Nephron (organoid): ENCODE results near the gene TGIF2.
"Not testable (repeated sequence)": the region's sequence is repeated elsewhere in the genome, so short reads cannot be mapped to it uniquely, and the experiment has no call there.

ENCODE experiments used
- H3K27ac Mint-ChIP-seq, 3 experiments: 2 replicates each; pipeline ENCODE4 v1.8.0; 2020; ENCODE audit warnings: mixed read lengths in 3 of 3, mild to moderate bottlenecking in 2 of 3, moderate library complexity in 1 of 3
- H3K27me3 Mint-ChIP-seq: 2 replicates; pipeline ENCODE4 v1.8.0; 2021; ENCODE audit warnings: low read depth, mild to moderate bottlenecking, moderate library complexity, mixed read lengths
- H3K36me3 Mint-ChIP-seq: 2 replicates; pipeline ENCODE4 v1.8.0; 2020; ENCODE audit warnings: low read depth, mixed read lengths
- H3K4me1 Mint-ChIP-seq: 2 replicates; pipeline ENCODE4 v1.8.0; 2020; ENCODE audit warnings: mixed read lengths
- H3K4me3 Mint-ChIP-seq, 3 experiments: 2 replicates each; pipeline ENCODE4 v1.8.0; 2020; ENCODE audit warnings: mild to moderate bottlenecking in 3 of 3, mixed read lengths in 3 of 3, moderate library complexity in 2 of 3
- H3K9me3 Mint-ChIP-seq: 2 replicates; pipeline ENCODE4 v1.8.0; 2020; ENCODE audit warnings: mixed read lengths
- CTCF ChIP-seq, 3 experiments: fragments of 200-600 bp; sonication (generic); IDR thresholded peaks; one replicate each; pipeline ENCODE4 v1.5.0; 2021; ENCODE audit warnings: antibody characterized with exemption in 3 of 3; ENCODE audit not compliant: unreplicated experiment in 3 of 3

The TGIF2 gene

GRCh38 chr20:36605399-36606157, 32.2 kb downstream of the TGIF2 start, which contains the start of gene RAB5IF:
Gene RAB5IF (plus strand): TSS chr20:36605779. CDS start chr20:36605952, 173 bp downstream.
- Mint-ChIP-seq H3K4me1 (peaks cover 29% of the 10 kb centered on the region), H3K27ac (peak within 1 kb of the TSS; percentile 84 to 94 (median 93)), H3K36me3 (peaks cover 19% of the 10 kb centered on the region), H3K27me3 (no peaks in the 10 kb centered on the region), H3K4me3 (peak within 1 kb of the TSS; percentile 98), H3K9me3 (no peaks in the 10 kb centered on the region)
- TF ChIP-seq CTCF (IDR thresholded peaks at IDR 0.05; ENCODE audit: unreplicated experiment in 3 of 3), result peak; percentile 82 to 95 (median 86)

- peaks cover 26% of the 10 kb centered on the region for H3K36me3 Mint-ChIP-seq
- H3K4me3 Mint-ChIP-seq, result peak overlapping the region; percentile 98
- no peak for TF ChIP-seq CTCF (IDR thresholded peaks at IDR 0.05; ENCODE audit: unreplicated experiment in 3 of 3)
- H3K27ac Mint-ChIP-seq, result peak overlapping the region; percentile 83 to 89 (median 84)
- H3K4me1 Mint-ChIP-seq, result peaks cover 29% of the 10 kb centered on the region
- no peaks in the 10 kb centered on the region for H3K27me3 Mint-ChIP-seq
- H3K9me3 Mint-ChIP-seq, result no peaks in the 10 kb centered on the region
Observed at GRCh38 chr20:36606158-36607066, 33.0 kb downstream of the TGIF2 start.

GRCh38 chr20:36607586-36608387, 34.4 kb downstream of the TGIF2 start:
- H3K27me3 Mint-ChIP-seq, result no peaks in the 10 kb centered on the region
- peak overlapping the region; percentile 98 for H3K4me3 Mint-ChIP-seq
- H3K9me3 Mint-ChIP-seq, result no peaks in the 10 kb centered on the region
- H3K36me3 Mint-ChIP-seq, result peaks cover 39% of the 10 kb centered on the region
- TF ChIP-seq CTCF (IDR thresholded peaks at IDR 0.05; ENCODE audit: unreplicated experiment in 3 of 3), result no peak
- H3K27ac Mint-ChIP-seq, result peak overlapping the region in 2 of 3 experiments; percentile 41 to 48
- peaks cover 25% of the 10 kb centered on the region for H3K4me1 Mint-ChIP-seq

- H3K4me3 Mint-ChIP-seq, result peak overlapping the region; percentile 66 to 98 (median 98)
Observed at GRCh38 chr20:36608388-36608728, 35.0 kb downstream of the TGIF2 start.

GRCh38 chr20:36611625-36612024, 38.2 kb downstream of the TGIF2 start:
- H3K9me3 Mint-ChIP-seq, result no peaks in the 10 kb centered on the region
- peaks cover 10% of the 10 kb centered on the region for H3K4me1 Mint-ChIP-seq
- H3K36me3 Mint-ChIP-seq, result peaks cover 43% of the 10 kb centered on the region
- no peak overlapping the region for H3K4me3 Mint-ChIP-seq
- H3K27me3 Mint-ChIP-seq, result no peaks in the 10 kb centered on the region
- no peak overlapping the region for H3K27ac Mint-ChIP-seq
- TF ChIP-seq CTCF (IDR thresholded peaks at IDR 0.05; ENCODE audit: unreplicated experiment in 3 of 3), result no peak

More at GRCh38 chr20:36608388-36608728, 35.0 kb downstream of the TGIF2 start:
- H3K27me3 Mint-ChIP-seq, H3K9me3 Mint-ChIP-seq, H3K27ac Mint-ChIP-seq: not testable (repeated sequence)
- H3K4me1 Mint-ChIP-seq, result peaks cover 25% of the 10 kb centered on the region
- peaks cover 43% of the 10 kb centered on the region for H3K36me3 Mint-ChIP-seq
